PC-3 (cell line): ENCODE data around the gene TMEM107. TPM values are rescaled to one million over a fixed set of nuclear protein-coding genes. Genes with fewer than 3 reads are reported as not detected.

Experiments used
- ATAC-seq: fragments of 200-7000 bp; cut with Tn5 transposase; 2 replicates; pipeline ENCODE4 v1.9.1; 2020; ENCODE audit warnings: mild to moderate bottlenecking, moderate library complexity
- BruUV-seq: library from RNA; stranded (reverse); fragments of 400-500 nt; replicated peaks from 2 replicates; lab custom pipeline; 2021; lab: Mats Ljungman, UMichigan
- CTCF ChIA-PET: fragments of 300-600 bp; sonication (Branson Sonifier 250); formaldehyde crosslinking; loops from one replicate; lab custom pipeline; 2022; ENCODE audit warnings: antibody characterized with exemption; lab: Charles Lee
- POLR2A ChIA-PET: fragments of 300-600 bp; sonication (Branson Sonifier 250); formaldehyde crosslinking; loops from one replicate; lab custom pipeline; 2022; ENCODE audit warnings: antibody characterized with exemption; ENCODE audit not compliant: unreplicated experiment; lab: Charles Lee
- DNase-seq: peaks from one replicate; pipeline ENCODE4 v3.0.0-alpha.2; 2015
- H2AFZ ChIP-seq: fragments of 300-600 bp; sonication (generic); 2 replicates; pipeline ENCODE4 v1.6.0; 2016; ENCODE audit warnings: antibody characterized with exemption, low read length
- H3F3A ChIP-seq: fragments of 300-600 bp; sonication (generic); one replicate; pipeline ENCODE4 v1.6.0; 2017; ENCODE audit warnings: antibody characterized with exemption, low read length, control low read depth, mild to moderate bottlenecking; ENCODE audit not compliant: unreplicated experiment
- H3K27ac ChIP-seq: fragments of 300-600 bp; sonication (generic); 2 replicates; pipeline ENCODE4 v1.5.1; 2016; ENCODE audit warnings: mild to moderate bottlenecking, low read length
- H3K27me3 ChIP-seq: fragments of 300-600 bp; sonication (generic); 2 replicates; pipeline ENCODE4 v1.6.1; 2016; ENCODE audit warnings: low read length, mixed read lengths
- H3K36me3 ChIP-seq: fragments of 300-600 bp; sonication (generic); 2 replicates; pipeline ENCODE4 v1.6.1; 2016; ENCODE audit warnings: low read depth, mixed run types, low read length, mixed read lengths
- H3K4me1 ChIP-seq: fragments of 300-600 bp; sonication (generic); 2 replicates; pipeline ENCODE4 v1.5.1; 2016; ENCODE audit warnings: low read length; ENCODE audit not compliant: insufficient read depth
- H3K4me2 ChIP-seq: fragments of 300-600 bp; sonication (generic); 2 replicates; pipeline ENCODE4 v1.6.0; 2016; ENCODE audit warnings: low read length
- H3K4me3 ChIP-seq: fragments of 300-600 bp; sonication (generic); 2 replicates; pipeline ENCODE4 v1.5.1; 2016; ENCODE audit warnings: mild to moderate bottlenecking, low read length, mixed read lengths
- H3K79me2 ChIP-seq: fragments of 300-600 bp; sonication (generic); 2 replicates; pipeline ENCODE4 v1.6.1; 2017; ENCODE audit warnings: low read length, mixed read lengths
- H3K9ac ChIP-seq: fragments of 300-600 bp; sonication (generic); 2 replicates; pipeline ENCODE4 v1.6.0; 2016; ENCODE audit warnings: mild to moderate bottlenecking, low read length
- H3K9me2 ChIP-seq: fragments of 300-600 bp; sonication (generic); replicated peaks from 2 replicates; pipeline ENCODE4 v1.6.1; 2016; ENCODE audit warnings: mixed run types, low read length, mixed read lengths
- H3K9me3 ChIP-seq: fragments of 300-600 bp; sonication (generic); 2 replicates; pipeline ENCODE4 v1.6.1; 2016; ENCODE audit warnings: low read length, mixed read lengths
- H4K20me1 ChIP-seq: fragments of 300-600 bp; sonication (generic); 2 replicates; pipeline ENCODE4 v1.6.1; 2016; ENCODE audit warnings: low read length, mixed read lengths
- EZH2 ChIP-seq: fragments of 300-600 bp; sonication (generic); IDR thresholded peaks from one replicate; pipeline ENCODE4 v1.6.1; 2017; ENCODE audit warnings: antibody characterized with exemption, mild to moderate bottlenecking, low read length; ENCODE audit not compliant: unreplicated experiment
- EZH2phosphoT487 ChIP-seq: fragments of 300-600 bp; sonication (generic); IDR thresholded peaks from 2 replicates; pipeline ENCODE4 v1.6.1; 2018; ENCODE audit warnings: mild to moderate bottlenecking, antibody characterized with exemption, low read length, borderline replicate concordance
- intact Hi-C: fragments of 100-400 bp; cut with micrococcal nuclease; formaldehyde crosslinking; loops from 2 replicates; pipeline ENCODE4 v1.9.0; 2023
- total RNA-seq: library from RNA; depleted of rRNA; stranded (reverse); fragments of >200 nt; gene quantifications from 2 replicates; pipeline ENCODE4 v1.2.3, GENCODE V29; 2014
- TF ChIP-seq, protein P1 (sequence below): fragments of 300-600 bp; sonication (generic); conservative IDR thresholded peaks from 2 replicates; pipeline ENCODE4 v1.5.1; 2017; ENCODE audit warnings: antibody characterized with exemption, low read depth, mild to moderate bottlenecking, low read length

Gene TMEM107
- total RNA-seq, 1 experiment from 2014 or later = 19.0 TPM

DNA sequence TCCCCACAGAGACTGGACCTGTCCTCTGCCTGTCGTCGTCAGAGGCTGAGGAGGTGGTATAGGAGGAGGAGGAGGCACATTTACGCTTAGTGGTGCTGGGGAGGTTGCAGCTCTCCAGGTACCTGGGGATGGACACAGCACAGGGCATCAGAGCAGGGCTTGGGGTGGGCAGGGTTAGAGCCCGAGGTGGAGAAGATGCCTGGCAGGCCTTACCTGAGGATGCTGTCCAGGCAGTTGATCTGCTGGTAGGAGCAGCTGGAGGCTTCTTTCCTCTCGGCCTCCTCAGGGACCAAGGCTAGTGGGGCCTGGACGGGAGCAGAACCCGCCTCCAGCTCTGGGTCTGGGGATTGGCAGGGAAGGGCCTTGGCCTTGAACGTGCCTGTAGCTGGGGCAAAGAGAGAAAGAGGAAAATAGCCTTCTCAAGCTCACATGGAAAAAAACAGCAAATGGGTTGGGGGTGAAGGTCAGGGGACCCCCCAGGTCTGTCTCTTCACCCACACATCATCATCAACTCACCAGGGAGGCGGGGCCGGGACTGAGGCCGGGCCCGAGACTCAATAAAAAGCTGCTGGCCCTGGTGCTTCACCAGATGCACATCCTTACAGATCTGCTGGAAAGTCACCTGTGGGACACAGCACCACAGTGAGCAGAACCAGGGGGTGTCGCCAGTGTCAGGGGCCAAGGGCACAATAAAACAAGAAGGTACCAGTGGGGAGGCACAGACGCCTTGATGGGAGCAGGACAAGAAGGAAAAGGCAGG lies 29.6 kb downstream of the TMEM107 start:
- CTCF ChIA-PET = no interaction called here
- BruUV-seq = no TSS peak
- peaks cover 4% of the 10 kb centered on the region; the same call in 1 of the 2 replicates for H3K36me3 ChIP-seq

DNA sequence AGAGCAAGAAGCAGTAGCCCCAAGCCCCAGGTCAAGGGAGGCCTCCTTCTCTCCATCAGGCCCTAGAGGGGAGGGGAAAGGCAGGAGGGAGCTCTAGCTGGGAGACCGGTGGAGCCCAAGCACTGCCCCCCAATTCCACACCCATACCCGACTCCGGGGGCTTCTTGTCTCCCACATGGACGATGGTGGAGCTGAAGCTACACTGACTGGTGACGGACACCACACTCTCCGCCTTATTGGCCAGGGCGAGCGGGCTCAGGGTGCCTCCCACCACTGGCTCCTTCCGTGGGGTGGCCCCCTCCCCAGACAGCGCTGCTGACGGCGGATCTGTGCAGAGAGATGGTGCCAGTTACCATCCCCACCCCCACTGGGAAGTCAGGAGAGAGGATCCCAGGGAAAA lies 30.4 kb downstream of the TMEM107 start:
- Histone ChIP-seq H3K4me1 (peaks cover 2% of the 10 kb centered on the region), H3K9me2 (no peaks in the 10 kb centered on the region), H3K27ac (no peak overlapping the region), H3K4me3 (no peak overlapping the region), H3K79me2 (peaks cover 5% of the 10 kb centered on the region), H3K9ac (no peak overlapping the region), H3K27me3 (no peaks in the 10 kb centered on the region), H3F3A (no peaks in the 10 kb centered on the region), H2AFZ (no peak overlapping the region), H3K9me3 (no peaks in the 10 kb centered on the region), H4K20me1 (peaks cover 6% of the 10 kb centered on the region; the same call in 1 of the 2 replicates), H3K36me3 (peaks cover 4% of the 10 kb centered on the region; the same call in 1 of the 2 replicates), H3K4me2 (no peak overlapping the region)
- TF ChIP-seq, protein P1, sequence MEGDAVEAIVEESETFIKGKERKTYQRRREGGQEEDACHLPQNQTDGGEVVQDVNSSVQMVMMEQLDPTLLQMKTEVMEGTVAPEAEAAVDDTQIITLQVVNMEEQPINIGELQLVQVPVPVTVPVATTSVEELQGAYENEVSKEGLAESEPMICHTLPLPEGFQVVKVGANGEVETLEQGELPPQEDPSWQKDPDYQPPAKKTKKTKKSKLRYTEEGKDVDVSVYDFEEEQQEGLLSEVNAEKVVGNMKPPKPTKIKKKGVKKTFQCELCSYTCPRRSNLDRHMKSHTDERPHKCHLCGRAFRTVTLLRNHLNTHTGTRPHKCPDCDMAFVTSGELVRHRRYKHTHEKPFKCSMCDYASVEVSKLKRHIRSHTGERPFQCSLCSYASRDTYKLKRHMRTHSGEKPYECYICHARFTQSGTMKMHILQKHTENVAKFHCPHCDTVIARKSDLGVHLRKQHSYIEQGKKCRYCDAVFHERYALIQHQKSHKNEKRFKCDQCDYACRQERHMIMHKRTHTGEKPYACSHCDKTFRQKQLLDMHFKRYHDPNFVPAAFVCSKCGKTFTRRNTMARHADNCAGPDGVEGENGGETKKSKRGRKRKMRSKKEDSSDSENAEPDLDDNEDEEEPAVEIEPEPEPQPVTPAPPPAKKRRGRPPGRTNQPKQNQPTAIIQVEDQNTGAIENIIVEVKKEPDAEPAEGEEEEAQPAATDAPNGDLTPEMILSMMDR = no peak
- TF ChIP-seq EZH2phosphoT487 (no peak), EZH2 (no peak)
- DNase-seq (no peak), ATAC-seq (no peak)
- no TSS peak for BruUV-seq
- POLR2A ChIA-PET = no interaction called here
- CTCF ChIA-PET = no interaction called here
- intact Hi-C loops = no loop called here

More for the DNA sequence above, 29.6 kb downstream of the TMEM107 start:
- no peak overlapping the region for H3K27ac ChIP-seq
- TF ChIP-seq, protein P1 = no peak
- TF ChIP-seq EZH2 (no peak), EZH2phosphoT487 (no peak)
- no peak overlapping the region for H2AFZ ChIP-seq
- no peak overlapping the region for H3K9ac ChIP-seq
- no peak overlapping the region for H3K4me3 ChIP-seq
- no peaks in the 10 kb centered on the region for H3K27me3 ChIP-seq
- H4K20me1 ChIP-seq = peaks cover 8% of the 10 kb centered on the region; the same call in 1 of the 2 replicates
- ATAC-seq (no peak), DNase-seq (no peak)
- H3K4me1 ChIP-seq = peaks cover 5% of the 10 kb centered on the region
- POLR2A ChIA-PET = no interaction called here
- no peak overlapping the region for H3K4me2 ChIP-seq
- intact Hi-C loops = no loop called here
- peaks cover 7% of the 10 kb centered on the region for H3K79me2 ChIP-seq
- H3K9me2 ChIP-seq = no peaks in the 10 kb centered on the region
- H3F3A ChIP-seq = no peaks in the 10 kb centered on the region
- no peaks in the 10 kb centered on the region for H3K9me3 ChIP-seq
